Thyroid gland (tissue), 4 donors: Measurements from ENCODE around the gene CCNK. TPM values are rescaled to one million over a fixed set of nuclear protein-coding genes. Genes with fewer than 3 reads are reported as not detected.

ENCODE experiments used
- DNase-seq, 2 donors: peaks; one replicate each; pipeline ENCODE4 v3.0.0-alpha.2; 2019
- H3K27ac ChIP-seq, 3 donors: fragments of 200-600 bp; sonication (generic); 1 replicate in 2 of 3; 2 replicates in 1 of 3; pipeline ENCODE4 v1.5.1; 2016 to 2019; ENCODE audit warnings: mild to moderate bottlenecking in 1 of 3, moderate library complexity in 1 of 3
- H3K27me3 ChIP-seq: fragments of 200-600 bp; sonication (generic); one replicate; pipeline ENCODE4 v1.5.1; 2019
- H3K36me3 ChIP-seq, 2 donors: fragments of 200-600 bp; sonication (generic); one replicate each; pipeline ENCODE4 v1.5.1; 2016 to 2019
- H3K4me1 ChIP-seq, 2 donors: fragments of 200-600 bp; sonication (generic); one replicate each; pipeline ENCODE4 v1.5.1; 2017 to 2019
- H3K4me3 ChIP-seq, 3 donors: fragments of 200-600 bp; sonication (generic); replicated peaks in 1 of 3; 1 replicate in 2 of 3; 2 replicates in 1 of 3; pipeline ENCODE4 v1.5.1; 2016; ENCODE audit warnings: mild to moderate bottlenecking in 1 of 3
- H3K9me3 ChIP-seq: fragments of 200-600 bp; sonication (generic); one replicate; pipeline ENCODE4 v1.5.1; 2017
- CTCF ChIP-seq, 6 experiments: fragments of 200-600 bp in 3 of 6; fragments of 450-650 bp in 3 of 6; sonication (generic) in 3 of 6; IDR thresholded peaks; one replicate each; pipeline ENCODE4 v1.5.1; 2016 to 2019; ENCODE audit warnings: antibody characterized with exemption in 6 of 6, mild to moderate bottlenecking in 2 of 6, inconsistent platforms in 1 of 6, moderate library complexity in 1 of 6
- POLR2A ChIP-seq, 2 donors: fragments of 450-650 bp; IDR thresholded peaks; one replicate each; pipeline ENCODE4 v1.6.1; 2017; ENCODE audit warnings: antibody characterized with exemption in 2 of 2, mild to moderate bottlenecking in 2 of 2, moderate library complexity in 1 of 2
- WGBS, 2 donors: methylation state at CpG; one replicate each; pipeline ENCODE4 v1.1.5; 2017; 5-methylcytosine and 5-hydroxymethylcytosine counted together
- intact Hi-C: fragments of 100-400 bp; cut with DNase I; formaldehyde crosslinking; loops from one replicate; pipeline ENCODE4 v1.15.1; 2023
- total RNA-seq, 4 donors: library from RNA; depleted of rRNA; stranded (reverse); fragments of >200 nt; gene quantifications; one replicate each; pipeline ENCODE4 v1.2.3, GENCODE V29; 2016

CCNK gene
- total RNA-seq, 4 donors from 2014 or later, result 14.4 to 36.9 (median 24.4) TPM

GRCh38 chr14:99515301-99516155, 34.3 kb downstream of the CCNK start:
- no peaks in the 10 kb centered on the region for H3K9me3 ChIP-seq
- WGBS, 2 donors, result 84 to 87% methylated on average over 10 to 12 of the region's 27 CpGs
- H3K4me1 ChIP-seq, result peaks cover 0 to 7% of the 10 kb centered on the region in 2 donors
- H3K36me3 ChIP-seq, result peaks cover 0 to 8% of the 10 kb centered on the region in 2 donors
- DNase-seq, result no peak
- H3K27me3 ChIP-seq, result no peaks in the 10 kb centered on the region
- H3K4me3 ChIP-seq, result no peak overlapping the region
- H3K27ac ChIP-seq, result no peak overlapping the region
- intact Hi-C loops, result no loop called here
- no peak for TF ChIP-seq CTCF (IDR thresholded peaks at IDR 0.05)

- peaks cover 0 to 3% of the 10 kb centered on the region in 2 donors for H3K36me3 ChIP-seq
- H3K9me3 ChIP-seq, result no peaks in the 10 kb centered on the region
- no peak for DNase-seq
- H3K4me1 ChIP-seq, result peaks cover 0 to 7% of the 10 kb centered on the region in 2 donors
- TF ChIP-seq CTCF (IDR thresholded peaks at IDR 0.05), result no peak
- TF ChIP-seq POLR2A (IDR thresholded peaks at IDR 0.05), result no peak
- WGBS, 2 donors, result 81% methylated on average over 15 to 18 of the region's 24 CpGs
- intact Hi-C loops, result no loop called here
- H3K4me3 ChIP-seq, result no peak overlapping the region
- no peak overlapping the region for H3K27ac ChIP-seq
- H3K27me3 ChIP-seq, result no peaks in the 10 kb centered on the region
Measured at GRCh38 chr14:99516156-99516870, 35.1 kb downstream of the CCNK start.

DNA sequence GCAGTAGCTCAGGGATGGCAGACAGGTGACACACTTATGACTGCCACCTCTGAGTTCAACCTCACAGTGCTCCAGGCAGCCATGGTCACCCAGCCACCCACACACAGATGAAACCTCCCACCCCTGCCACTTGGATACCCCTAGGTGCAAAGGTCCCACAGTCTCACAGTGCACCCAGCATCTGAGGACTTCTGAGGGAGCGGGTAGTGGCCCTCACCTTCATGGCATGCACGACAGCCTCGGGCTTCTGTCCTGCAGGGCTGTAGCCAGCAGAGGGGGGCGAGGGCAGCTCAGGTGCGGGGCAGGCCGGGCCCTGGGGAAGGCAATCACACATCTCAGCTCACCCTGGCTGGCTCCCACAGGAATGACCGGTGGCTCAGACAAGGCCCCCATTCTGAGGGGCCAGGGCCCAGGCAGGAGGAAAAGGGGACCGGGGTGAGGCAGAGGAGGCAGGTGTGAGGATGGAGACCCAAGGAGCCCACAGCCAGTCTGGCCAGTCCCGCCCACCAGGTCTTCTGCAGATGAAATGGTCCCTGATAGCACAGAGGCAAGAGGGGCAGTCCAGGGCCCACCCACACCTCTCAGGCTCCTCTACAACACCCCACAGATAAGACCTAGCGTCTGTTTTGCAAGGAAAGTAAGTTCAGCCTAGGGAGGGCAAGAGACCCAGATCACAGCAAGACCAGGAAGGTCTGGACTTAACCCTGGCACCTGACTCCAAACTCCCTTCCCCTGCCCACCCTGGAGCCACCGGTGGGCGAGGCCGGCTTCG, 35.8 kb downstream of the CCNK start:
- DNase-seq, result no peak
- 79 to 84% methylated on average over 8 to 10 of the region's 14 CpGs for WGBS, 2 donors
- no peak overlapping the region for H3K27ac ChIP-seq
- H3K4me1 ChIP-seq, result peaks cover 0 to 7% of the 10 kb centered on the region in 2 donors
- TF ChIP-seq CTCF (IDR thresholded peaks at IDR 0.05), result no peak
- no peak for TF ChIP-seq POLR2A (IDR thresholded peaks at IDR 0.05)
- no peaks in the 10 kb centered on the region for H3K9me3 ChIP-seq
- no peak overlapping the region for H3K4me3 ChIP-seq
- H3K36me3 ChIP-seq, result no peaks in the 10 kb centered on the region
- no peaks in the 10 kb centered on the region for H3K27me3 ChIP-seq
- intact Hi-C loops, result no loop called here

DNA sequence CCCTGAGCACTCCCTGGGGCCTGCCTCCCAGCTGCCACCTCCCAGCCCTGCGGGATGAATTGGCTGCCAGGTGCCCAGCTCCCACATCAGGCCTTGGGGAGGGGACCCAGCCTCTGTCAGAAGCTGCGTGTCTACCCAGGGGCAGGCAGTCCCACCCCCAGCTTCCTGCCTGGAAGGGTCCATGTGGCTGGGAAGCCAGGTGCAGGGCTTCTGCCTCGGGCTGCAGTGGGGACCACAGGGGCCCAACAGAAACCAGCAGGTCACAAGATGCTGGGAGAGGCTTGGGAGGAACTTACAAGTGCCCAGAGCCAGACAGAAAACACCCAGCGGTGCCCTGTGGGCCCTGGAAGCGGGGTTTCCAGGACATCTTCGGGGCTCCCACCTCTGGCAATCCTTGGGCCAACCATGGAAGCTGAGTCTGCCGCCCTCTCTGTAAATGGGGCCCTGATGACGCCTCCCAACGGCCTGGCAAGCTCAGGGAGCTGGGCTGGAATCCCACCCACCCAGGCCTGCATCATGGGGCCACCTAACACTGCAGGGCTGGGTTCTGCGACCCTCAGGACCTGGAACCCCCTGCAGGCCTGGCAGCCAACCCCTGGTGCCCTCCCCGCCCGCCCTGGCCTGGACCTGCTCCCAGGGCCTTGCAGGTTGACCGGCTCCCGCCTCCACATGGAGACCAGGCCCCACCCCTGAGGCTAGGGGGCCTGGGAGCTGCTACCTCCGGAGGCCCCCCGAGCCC, 36.6 kb downstream of the CCNK start:
- DNase-seq, result no peak
- Histone ChIP-seq H3K9me3 (no peaks in the 10 kb centered on the region), H3K27me3 (no peaks in the 10 kb centered on the region), H3K4me1 (peaks cover 0 to 10% of the 10 kb centered on the region in 2 donors), H3K36me3 (no peaks in the 10 kb centered on the region), H3K27ac (no peak overlapping the region), H3K4me3 (no peak overlapping the region)
- intact Hi-C loops, result loop anchor here (1.0 kb wide), 1 partner anchor 111 kb away; no protein-coding TSS in a partner anchor
- TF ChIP-seq CTCF (IDR thresholded peaks at IDR 0.05), result no peak
- no peak for TF ChIP-seq POLR2A (IDR thresholded peaks at IDR 0.05)
- WGBS, 2 donors, result 80 to 83% methylated on average over 1 to 2 of the region's 16 CpGs
